ENCODE results near the gene RPS18.
A peak's percentile ranks its signal among the peaks of the same experiment; 100 is the strongest.
"Not testable (repeated sequence)": the region's sequence is repeated elsewhere in the genome, so short reads cannot be mapped to it uniquely, and the experiment has no call there.

RPS18 gene

GRCh38 chr6:33273129-33273923, 1.5 kb downstream of the RPS18 start:
- no peak for DNase-seq

- DNase-seq, result no peak
Measured at GRCh38 chr6:33273924-33274902, 2.3 kb downstream of the RPS18 start.

- not testable (repeated sequence) for DNase-seq
Measured at GRCh38 chr6:33275795-33276580, 4.1 kb downstream of the RPS18 start.

- no peak for DNase-seq
Measured at GRCh38 chr6:33276581-33276863, 4.6 kb downstream of the RPS18 start.

GRCh38 chr6:33276864-33277662, 5.2 kb downstream of the RPS18 start, which contains the start of gene B3GALT4:
Gene B3GALT4 (plus strand): TSS chr6:33277123. CDS start chr6:33277420, 297 bp downstream.
- peak; percentile 33 to 65 for DNase-seq

GRCh38 chr6:33277663-33278391, 6.0 kb downstream of the RPS18 start:
- DNase-seq, result no peak

- no peak for DNase-seq
Measured at GRCh38 chr6:33278392-33278741, 6.5 kb downstream of the RPS18 start.

GRCh38 chr6:33278810-33279209, 6.9 kb downstream of the RPS18 start:
- no peak for DNase-seq

GRCh38 chr6:33279257-33279695, 7.4 kb downstream of the RPS18 start:
- DNase-seq, result no peak

- DNase-seq, result no peak
Measured at GRCh38 chr6:33279971-33280511, 8.2 kb downstream of the RPS18 start.

- no peak for DNase-seq
Measured at GRCh38 chr6:33280539-33280938, 8.7 kb downstream of the RPS18 start.

- not testable (repeated sequence) for DNase-seq
Measured at GRCh38 chr6:33285214-33285613, 13.3 kb downstream of the RPS18 start.

- DNase-seq, result no peak
Measured at GRCh38 chr6:33286946-33287914, 15.4 kb downstream of the RPS18 start.

GRCh38 chr6:33288141-33288920, 16.5 kb downstream of the RPS18 start:
- no peak for DNase-seq

- DNase-seq, result peak; percentile 62 to 92
Measured at GRCh38 chr6:33288921-33289783, 17.3 kb downstream of the RPS18 start, which contains the start of the genes PFDN6 and WDR46. Gene PFDN6 (plus strand): TSS chr6:33289601. CDS start chr6:33289857, 256 bp downstream. Gene WDR46 (minus strand): TSS chr6:33289239. CDS start chr6:33289170, 69 bp downstream.

- no peak for DNase-seq
Measured at GRCh38 chr6:33289784-33290315, 18.0 kb downstream of the RPS18 start.

- DNase-seq, result no peak
Measured at GRCh38 chr6:33290459-33290858, 18.6 kb downstream of the RPS18 start.
